HK-2 (cell line): ENCODE data around the gene ASPSCR1.

Source experiments
- DNase-seq: peaks from one replicate; pipeline ENCODE4 v3.0.0-alpha.2; 2018; ENCODE audit not compliant: unreplicated experiment

Gene ASPSCR1

DNA sequence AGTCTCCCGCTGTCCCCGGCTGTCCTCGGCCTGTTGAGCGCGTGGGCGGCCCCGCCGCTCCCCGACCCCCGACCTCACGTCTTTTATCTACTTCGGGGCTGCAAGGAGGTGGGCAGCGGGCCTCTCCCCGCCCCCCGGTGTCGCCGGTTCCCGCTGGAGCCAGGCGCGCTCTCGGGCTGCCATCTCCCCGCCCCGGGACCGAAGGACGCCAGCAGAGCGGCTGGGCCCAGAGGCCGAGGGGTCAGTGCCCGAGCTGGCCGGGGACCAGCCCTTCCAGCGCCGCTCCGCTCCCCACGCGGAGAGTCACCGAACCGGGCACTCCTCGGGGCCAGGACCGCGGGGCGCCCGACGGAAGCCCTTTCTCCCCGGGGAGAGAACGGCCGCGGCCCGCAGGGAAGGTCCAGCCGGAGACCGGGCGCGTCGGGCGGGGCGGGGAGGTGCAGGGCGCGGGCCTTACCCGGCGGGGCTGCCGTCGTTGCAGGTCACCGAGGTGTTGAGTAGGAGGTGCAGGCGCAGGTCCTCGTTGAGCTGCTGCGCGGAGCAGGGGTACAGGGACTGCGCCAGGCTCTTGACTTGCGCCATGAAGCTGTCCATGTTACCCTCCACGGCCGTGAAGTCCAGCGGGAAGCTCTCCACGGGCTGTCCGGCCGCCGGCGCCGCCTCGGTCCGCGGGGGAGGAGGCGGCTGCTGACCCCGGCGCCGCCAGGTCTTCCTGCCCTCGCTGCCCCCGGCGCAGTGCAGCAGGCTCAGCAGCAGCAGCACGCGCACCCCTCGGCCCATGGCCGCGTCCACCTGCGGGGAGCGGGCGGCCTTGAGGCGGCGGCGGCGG lies 17.1 kb upstream of the ASPSCR1 start:
- DNase-seq, result no peak

DNA sequence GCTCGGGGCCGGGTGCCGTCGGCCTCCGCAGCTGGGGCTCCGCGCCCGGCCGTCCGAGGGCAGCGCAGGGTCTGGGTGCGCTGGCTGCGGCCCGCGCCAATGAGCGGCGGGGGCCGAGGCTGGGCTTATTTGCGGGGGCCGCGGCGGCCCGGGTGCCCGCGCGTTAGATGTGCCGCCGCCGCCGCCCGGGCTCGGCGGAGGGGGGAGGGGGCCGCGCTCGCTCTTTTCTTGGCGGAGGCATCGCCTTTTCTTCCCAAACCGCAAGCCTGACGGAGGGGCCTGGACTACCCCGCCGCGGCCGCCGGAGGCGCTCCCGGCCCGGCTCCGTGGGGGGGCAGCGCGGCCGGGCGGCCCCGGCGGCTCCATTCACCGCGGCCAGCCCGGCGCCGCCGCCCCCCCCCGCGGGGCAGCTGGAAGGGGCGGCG lies 16.3 kb upstream of the ASPSCR1 start, which contains the start of gene NOTUM:
Gene NOTUM (minus strand): TSS at position 101 of the 425 bp plus-strand sequence. CDS start 278 bp downstream, outside the sequence.
- no peak for DNase-seq

DNA sequence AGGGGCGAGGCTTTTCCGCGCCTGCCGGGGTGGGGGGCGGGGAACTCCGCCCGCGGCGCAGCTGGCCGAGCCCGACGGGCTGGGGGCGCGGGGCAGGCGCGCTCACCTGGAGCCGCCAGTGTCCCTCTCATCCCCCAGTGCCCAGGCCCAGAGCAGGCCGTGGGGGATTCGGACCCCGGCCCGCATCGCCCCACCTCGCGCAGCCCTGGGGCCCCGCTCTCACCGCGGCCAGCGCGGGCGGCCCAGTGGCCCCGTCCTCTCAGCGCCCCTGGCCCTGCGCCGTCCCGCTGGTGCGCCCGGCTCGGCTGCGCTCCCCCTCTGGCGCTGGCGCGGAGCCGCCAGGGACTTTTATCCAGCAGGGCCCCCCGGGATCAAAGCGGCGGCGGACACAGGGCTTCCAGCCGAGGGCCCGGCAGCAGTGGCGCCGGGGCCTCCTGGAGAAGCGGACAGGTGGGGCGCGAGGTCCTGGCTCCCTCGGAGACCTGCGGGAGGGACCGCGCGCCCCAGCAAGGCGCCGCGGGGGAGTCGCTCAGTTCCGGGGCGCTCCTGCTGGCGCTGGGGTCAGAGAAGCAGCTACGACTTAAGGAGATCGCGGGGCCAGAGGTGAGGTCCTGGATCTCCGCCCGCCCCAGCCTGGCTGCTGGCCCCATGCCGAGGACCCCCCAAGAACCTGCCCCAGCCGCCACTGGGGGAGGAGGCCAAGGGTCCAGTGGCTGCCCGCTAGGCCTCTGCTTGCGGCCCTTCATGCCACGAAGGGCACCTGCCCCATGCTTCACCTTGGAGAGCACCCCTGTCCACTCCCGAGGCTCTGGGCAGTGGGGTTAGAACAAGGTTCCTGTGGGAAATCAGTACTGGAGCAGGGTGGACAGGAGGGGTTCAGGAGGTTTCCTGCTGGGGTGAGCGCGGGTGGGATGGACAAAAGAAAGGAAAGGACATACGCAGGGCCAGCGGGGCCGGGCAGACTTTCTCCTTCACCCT lies 15.6 kb upstream of the ASPSCR1 start:
- no peak for DNase-seq

DNA sequence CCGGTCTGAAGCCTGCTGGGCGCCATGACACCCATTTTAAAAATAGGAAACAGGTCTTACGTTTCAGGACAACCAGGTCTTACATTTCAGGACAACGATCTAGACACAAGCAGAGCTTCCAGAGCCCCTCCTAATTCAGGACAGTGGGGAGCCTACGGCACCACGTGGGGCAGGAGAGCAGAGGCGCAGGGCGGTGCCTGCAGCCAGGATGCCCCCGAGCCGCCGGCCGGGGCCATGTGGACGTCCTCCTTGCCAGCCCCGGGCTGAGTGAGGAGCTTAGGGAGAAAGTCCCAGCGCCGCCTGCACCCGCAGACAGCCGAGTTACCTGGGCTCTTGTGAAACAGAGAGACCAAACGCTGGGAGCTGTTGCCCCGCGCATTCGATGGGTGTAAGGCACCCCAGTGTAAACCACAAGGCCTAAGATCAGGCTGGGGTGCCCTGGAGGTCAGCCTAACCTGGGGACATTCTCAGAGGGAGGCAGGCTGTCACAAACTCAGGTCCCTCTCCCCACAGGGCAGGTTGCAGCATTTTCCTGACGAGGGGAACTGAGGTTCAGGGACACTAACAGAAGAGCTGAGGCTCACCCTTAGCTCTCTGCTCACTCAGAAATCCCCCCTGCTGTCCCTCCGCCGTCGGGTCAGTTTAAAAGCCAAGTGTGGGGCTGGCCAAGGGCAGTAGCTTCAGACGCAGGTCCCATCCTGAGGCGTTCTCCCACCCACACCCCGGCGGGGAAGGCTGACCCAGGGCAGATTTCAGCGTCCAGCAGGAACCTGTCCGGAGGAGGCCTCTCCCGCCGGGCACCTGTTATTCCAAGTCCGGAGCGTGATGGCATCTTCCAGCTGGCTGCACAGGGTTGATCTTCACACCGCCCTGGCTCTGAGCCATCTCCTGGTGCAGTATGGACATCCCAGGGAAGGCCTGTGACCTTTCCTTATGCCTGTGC lies 14.7 kb upstream of the ASPSCR1 start:
- DNase-seq, result peak; percentile 38

DNA sequence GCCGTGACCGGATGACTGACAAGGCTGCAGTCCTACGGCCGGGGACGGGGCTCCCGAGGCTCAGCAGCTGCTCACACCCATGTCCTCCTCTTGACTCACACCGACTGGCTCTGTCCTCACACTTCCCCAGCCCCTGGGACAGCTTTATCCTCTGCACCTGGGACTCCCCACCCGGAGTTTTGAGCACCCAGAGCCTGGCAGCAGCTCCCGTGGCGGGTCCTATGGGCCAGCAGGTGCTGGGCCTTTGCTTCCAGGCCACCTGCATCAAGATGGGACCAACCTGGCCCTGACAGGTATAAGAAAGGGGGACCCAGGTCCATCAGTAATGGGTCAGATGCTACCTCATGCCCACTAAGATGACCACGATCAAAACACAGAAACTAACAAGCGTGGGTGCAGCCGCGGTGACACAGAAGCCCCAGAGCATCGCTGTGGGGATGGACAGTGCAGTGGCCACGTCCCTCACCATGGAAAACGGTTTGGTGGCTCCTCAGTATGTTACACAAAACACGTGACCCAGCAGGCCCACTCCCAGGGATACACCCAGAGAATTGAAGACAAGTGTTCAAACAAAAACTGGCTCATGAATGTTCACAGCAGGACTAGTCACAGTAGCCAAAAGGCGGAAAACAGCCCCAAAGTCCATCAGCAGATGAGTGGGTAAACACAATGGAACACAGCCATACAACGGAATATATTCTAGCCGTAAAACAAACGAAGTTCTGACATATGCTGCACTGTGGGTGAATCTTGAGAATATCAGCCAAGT lies 13.2 kb upstream of the ASPSCR1 start:
- DNase-seq, result no peak

DNA sequence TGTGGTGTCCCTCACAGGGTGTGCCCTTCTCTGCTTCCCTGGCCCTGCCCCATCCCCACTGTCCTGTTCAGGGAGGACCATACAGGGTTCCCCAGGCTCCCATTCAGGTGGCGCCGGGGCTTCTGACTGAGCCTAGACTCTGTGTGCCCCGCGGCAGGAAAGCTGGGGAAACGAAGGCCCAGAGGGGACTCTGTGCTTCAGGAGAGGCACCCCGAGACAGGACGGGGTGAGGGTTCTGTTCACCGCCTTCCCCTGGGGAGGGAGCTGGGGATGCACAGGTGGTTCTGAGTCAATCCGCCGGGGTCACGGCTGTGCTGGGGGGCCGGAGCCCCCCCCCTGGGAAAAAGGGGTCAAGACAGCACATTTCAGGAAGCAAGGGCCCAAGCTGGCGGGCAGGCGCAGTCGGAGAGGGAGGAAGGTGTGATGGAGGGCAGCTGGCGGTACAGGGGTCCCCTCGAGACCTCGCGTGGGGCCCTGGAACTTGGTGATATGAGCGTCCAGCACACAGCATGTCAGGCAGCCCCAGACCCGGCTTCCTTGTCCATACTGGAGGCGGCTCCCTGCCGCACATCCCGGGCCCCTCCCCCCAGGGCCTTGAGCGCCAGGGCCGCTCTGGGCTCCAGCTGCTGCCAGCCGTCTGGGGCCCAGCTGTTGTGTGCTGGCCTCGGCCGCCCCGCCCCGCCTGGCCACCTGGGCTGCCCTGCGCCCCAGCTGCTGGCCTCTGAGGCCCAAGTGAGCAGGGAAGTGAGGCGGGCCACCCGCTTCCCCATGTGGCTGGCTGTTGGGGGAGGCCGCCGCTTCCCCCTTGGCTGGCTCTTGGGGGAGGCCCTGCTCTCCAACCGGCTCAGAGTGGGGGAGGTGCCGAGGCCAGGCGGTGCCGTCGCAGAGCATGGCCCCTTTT lies 10.8 kb upstream of the ASPSCR1 start:
- DNase-seq, result no peak

DNA sequence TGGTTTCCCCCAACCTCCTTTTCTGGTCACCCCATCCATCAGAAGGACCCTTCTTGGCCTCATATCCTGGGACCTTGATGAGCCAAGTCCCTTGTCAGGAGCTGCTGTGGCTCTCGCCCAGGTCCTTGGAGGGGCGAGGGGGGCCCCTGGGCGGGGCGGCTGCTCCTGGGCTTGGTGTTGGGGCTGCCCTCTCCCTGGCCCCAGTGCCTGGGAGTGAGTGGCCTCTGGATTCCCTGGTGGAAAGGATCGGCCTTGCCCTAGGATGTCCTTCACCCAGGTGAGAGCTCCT lies 10.2 kb upstream of the ASPSCR1 start:
- no peak for DNase-seq

DNA sequence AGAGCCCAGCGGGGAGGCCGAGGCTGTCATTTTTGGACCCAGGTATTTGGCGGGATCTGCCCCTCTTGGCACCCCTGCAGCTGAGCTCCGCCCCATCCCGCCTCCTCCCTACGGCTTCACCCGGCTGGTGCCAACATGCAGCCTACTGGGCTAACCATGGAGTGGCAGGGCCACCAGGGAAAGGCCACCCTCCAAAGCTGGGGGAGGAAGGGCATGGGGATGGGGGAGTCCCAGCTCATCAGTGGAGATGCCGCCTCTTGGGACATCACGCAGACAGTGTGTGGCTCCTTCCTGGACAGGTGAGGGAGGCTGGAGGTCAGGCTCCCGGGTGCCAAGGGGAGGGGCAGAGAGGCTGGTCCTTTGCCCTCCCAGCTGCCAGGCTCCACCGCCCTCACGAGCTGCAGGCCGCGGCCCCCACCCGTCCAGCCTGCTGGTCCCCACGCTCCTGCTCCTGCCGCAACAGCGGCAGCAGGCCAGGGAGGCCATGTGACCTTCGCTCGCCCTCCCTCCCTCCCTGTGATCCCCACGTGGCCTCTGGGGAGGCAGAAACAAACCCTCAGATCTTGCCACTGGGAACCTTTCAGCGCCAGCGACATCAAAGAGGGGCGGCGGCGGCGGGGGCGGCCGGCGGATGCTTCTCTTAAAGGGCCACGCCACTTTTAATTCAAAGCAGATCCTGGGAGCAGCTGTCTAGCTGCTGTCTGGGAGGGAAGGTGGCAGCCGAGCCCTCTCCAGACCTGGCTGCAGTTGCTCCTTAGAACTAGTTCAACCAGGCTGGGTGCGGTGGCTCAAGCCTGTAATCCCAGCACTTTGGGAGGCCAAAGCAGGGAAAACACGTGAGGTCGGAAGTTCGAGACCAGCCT lies 9.7 kb upstream of the ASPSCR1 start:
- DNase-seq, result peak; percentile 77

DNA sequence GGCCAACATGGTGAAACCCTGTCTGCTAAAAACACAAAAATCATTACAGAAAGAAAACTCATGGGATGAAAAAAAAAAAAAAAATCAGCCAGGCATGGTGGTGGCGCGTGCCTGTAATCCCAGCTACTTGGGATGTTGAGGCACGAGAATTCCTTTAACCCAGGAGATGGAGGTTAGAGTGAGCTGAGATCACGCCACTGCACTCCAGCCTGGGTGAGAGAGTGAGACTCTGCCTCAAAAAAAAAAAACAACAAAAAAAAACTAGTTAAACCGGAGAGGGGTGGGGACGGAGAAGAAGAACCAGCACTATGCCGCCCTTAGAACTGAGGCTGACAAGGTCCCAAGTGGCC lies 9.1 kb upstream of the ASPSCR1 start:
- no peak for DNase-seq

DNA sequence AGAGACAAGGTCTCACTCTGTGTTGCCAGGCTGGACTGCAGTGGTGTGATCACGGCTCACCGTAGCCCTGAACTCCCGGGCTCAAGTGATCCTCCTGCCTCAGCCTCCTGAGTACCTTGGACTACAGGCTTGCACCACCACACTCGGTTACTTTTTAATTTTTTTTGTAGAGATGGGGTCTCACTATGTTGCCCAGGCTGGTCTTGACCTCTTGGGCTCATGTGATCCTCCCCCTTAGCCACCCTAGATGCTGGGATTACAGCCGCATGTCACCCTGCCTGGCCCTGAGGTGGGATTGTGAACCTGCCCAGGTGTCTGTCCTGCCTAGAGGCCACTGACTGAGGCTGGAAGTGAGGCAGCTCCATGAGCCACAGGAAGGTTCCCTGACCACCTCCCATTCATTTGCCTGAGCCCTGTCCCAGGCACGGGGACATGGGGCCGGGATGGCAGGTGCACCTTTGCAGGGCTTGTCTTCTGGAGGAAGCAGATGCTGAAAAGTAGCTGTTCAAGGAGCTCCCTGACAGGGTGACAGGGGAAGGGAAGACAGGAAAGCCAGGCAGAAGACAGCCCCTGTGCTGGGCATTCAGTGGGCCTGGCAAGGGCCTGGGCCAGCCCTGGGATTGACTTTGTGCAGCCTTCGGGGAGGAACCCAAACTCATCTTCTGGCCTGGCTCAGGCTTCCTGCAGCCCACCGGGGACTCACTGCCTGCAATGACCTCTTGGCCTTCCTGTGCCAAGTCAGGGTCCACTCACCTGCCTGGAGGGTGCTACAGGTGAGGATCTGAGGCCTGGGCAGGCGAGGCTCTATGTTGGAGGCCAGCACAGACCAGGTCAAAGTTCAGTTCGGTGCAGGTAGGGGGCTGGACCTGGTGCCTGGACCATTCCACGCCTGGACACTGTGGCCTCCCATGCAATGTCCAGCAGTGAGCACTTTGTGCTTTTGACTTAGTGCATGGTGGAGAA lies 8.3 kb upstream of the ASPSCR1 start:
- no peak for DNase-seq

DNA sequence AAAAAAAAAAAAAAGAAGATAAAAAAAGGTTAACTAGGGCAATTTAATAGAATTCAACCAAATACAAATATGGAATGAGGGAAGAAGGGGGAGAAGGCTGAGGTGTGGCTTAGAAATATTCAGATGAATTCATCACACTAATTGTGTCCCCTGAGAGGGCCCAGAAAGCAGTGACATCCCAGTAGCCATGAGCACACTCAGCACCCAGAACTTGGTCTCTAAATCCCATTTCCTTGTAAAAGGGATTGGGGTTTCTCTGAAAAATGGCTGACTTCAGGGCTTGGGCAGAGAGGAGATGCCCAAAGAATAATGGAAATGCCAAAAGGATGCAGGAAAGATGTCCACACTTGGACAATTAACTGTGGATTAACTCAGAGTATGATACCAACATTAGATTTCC lies 4.0 kb upstream of the ASPSCR1 start:
- no peak for DNase-seq

DNA sequence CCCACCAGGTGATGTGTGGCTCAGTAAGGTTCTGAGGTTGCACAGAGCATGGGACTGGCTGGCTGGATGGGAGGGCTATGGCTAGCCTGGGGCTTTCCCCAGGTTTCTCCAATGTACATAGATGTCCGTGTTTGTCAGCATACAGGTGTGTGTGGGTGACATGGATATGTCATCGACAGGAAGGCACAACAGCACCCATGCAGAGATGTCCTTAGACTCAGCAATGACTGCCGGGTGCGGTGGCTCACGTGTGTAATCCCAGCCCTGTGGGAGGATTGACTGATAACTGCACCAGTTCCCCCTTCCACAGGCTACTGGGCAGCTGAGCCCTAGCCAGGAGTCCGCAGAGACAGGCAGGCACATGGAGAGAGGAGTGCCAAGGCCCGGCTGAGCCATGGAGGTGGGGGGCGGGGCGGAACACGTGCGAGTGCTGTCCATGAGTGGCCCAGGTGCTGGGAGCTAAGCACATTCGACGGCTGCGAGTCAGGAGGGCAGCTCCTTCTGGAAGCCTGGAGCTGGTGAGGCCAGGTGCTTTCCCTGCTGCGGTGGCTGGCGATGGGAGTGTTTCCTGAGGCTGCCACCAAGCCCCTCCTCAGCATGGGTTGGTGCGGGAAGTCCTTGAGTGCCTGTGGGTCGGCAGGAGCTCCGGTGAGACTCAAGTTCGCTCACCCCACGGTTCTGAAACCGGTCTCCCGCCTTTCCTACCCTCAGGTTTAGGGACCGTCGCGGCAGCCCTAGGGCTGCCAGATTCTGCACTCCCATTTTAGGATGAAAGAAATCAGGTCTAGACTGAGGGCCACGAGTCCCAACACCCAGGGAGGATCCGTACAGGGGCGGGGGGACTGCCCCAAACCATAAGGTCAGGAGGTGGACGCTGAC lies 858 bp upstream of the ASPSCR1 start:
- peak; percentile 80 for DNase-seq

DNA sequence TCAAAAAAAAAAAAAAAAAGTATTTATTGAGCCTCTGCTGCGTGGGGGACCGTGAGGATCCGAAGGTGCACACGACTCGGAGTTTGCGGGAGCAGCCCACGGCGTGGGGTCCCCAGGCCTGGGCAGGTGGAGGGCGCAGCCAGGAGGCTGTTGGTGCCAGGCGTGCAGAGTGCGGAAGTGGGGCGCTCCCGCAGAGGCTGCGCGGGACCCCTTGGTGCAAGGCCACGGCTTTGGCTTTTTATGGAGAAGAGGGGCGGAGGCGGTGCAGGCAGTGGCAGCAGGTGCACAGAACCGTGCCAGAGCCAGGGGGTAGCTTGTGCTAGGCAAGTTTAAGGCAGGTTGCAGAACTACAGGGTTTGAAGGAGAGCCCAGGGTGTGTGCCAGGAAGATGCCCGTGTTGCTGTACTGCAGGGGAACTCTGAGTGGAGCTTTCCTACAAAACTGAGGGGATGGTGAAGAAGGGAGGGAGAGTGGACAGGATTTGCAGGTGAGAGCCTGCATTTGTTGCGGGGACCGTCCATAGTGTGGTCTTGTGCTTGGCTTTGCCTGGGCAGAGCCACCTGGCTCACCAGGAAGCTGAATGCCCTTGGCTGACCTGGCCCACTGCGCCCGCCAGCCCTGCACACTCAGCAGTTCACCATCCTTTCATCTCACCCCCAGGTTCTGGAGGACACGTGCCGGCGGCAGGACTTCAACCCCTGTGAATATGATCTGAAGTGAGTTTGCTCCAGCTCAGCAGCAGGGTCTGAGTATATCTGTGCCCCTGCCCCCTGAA lies 1.3 kb downstream of the ASPSCR1 start:
- no peak for DNase-seq

DNA sequence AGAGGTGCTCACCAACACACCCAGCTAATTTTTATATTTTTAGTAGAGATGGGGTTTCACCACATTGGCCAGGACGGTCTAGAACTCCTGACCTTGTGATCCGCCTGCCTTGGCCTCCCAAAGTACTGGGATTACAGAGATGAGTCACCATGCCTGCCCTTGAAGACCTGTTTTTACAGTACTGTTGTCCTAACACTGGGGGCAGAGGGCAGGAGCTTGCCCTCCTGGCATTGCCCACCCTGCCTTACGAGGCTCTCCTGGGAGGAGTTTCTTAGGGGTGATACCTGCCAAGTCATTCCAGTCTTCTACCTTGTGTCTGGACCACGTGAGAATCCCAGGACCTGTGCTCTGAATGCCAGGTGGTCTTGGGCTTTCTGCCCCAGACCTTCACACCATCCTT lies 2.7 kb downstream of the ASPSCR1 start:
- DNase-seq, result no peak

DNA sequence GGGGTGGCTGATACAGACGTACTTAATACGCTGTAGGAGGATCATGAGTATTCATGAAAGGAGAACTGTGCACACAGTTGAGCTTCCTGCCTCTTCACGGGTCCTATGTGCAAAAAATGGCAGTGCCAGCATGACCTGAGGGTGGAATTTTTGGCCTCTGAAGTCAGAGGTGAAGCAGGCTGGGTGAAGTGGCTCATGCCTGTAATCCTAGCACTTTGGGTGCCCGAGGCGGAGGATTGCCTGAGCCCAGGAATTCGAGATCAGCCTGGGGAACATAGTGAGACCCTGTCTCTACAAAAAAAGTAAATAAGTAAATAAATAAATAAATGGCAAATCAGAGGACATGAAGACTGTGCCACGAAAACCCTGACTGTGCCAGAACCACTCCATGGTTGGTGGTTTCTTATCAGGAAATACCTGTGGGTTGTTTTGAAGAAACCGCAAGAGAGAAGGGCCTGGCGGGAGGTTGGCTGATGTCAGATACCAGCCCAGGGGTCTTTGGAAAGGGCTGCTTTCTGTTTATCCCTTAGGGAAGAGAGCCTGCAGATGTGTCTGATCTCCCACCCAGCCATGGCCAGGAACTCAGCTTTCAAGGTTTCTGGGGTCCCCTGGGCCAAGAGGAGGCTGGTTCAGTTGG lies 3.4 kb downstream of the ASPSCR1 start:
- DNase-seq, result no peak

DNA sequence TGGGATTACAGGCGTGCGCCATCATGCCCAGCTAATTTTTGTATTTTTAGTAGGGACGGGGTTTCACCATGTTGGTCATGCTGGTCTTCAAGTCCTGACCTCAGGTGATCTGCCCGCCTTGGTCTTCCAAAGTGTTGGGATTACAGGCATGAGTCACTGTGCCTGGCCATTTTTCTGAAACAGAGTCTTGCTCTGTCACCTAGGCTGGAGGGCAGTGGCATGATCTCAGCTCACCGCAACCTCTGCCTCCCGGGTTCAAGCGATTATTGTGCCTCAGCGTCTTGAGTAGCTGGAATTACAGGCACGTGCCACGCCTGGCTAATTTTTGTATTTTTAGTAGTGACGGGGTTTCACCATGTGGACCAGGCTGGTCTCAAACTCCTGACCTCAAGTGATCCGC lies 4.1 kb downstream of the ASPSCR1 start:
- DNase-seq, result peak; percentile 52
